Left renal cortex interstitium (tissue), 4 donors: ENCODE data around the gene RFNG. TPM values are rescaled to one million over a fixed set of nuclear protein-coding genes. Genes with fewer than 3 reads are reported as not detected.
"Not testable (repeated sequence)": the region's sequence is repeated elsewhere in the genome, so short reads cannot be mapped to it uniquely, and the experiment has no call there.

Source experiments
- DNase-seq, 4 donors: peaks; one replicate each; pipeline ENCODE4 v3.0.0-alpha.2; 2013; ENCODE audit warnings: low read depth in 4 of 4, low spot score in 2 of 4, missing footprints in 1 of 4
- polyA plus RNA-seq, 4 donors: library from polyadenylated mRNA; unstranded; fragments of 120-200 nt; gene quantifications; one replicate each; pipeline ENCODE4 v1.2.1, GENCODE V29; 2013; ENCODE audit not compliant: insufficient read length in 4 of 4

Gene RFNG
- polyA plus RNA-seq, 4 donors = 38.2 to 67.5 (median 52.2) TPM

DNA sequence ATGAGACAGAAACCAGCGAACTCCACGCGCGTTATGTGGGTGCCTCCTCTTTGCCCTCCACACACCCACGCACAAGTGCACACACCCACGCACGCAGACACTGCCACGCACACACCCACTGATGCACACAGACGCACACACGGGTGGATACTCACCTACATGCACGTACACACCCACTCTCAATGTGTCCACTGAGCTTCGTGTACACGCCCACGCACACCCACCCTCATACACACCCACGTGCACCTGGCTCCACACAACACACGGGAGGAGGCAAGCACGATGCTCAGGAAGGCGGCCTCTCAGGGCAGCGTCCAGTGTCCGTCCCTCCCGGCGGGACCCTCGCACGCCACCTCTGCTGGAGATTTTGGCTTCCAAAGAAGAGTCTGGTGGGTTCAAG is 4.2 kb downstream of the RFNG start:
- no peak for DNase-seq

DNA sequence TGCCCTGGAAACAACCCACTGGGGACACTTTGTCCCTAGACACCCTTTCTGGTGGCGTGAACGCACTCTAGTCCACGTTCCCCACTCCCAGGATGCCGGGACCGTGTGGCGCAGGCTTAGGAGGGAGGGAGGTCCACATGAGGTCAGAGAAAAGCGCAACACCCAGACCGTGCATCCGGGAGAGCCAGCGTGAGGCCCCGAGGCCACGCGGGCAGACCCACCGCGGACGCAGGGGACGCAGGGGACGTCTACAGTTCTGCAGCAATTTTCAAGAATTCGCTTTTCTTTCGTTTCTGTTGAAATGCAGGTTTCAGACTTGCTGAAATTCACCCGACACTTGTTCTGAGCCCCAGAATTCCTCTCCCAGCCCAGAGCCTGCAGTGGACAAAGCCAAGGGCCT is 4.7 kb downstream of the RFNG start:
- DNase-seq = no peak

DNA sequence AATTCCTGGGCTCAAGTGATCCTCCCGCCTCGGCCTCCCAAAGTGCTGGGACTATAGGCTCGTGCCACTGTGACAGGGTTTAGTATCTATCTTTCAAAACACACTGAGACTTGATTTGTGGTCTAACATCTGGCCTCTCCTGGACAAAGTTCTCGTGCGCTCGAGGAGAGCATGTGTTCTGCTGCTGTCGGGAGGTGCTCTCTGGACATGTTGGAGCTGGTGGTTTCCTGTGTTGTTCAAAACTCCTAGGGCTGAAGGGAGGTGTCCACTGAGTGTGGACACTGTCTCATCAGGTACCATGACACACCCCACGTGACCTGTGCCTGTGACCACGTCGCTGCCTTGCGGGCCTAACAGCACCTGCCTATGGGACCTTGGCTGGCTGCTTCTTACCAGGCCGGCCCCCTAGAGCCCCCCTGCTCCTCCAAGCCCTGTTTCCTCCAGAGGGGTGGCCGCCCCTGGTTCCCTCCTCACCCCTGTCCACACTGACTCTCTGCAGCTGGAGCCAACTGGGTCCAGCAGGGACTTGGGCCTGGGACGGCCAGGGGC is 5.6 kb downstream of the RFNG start:
- no peak for DNase-seq

DNA sequence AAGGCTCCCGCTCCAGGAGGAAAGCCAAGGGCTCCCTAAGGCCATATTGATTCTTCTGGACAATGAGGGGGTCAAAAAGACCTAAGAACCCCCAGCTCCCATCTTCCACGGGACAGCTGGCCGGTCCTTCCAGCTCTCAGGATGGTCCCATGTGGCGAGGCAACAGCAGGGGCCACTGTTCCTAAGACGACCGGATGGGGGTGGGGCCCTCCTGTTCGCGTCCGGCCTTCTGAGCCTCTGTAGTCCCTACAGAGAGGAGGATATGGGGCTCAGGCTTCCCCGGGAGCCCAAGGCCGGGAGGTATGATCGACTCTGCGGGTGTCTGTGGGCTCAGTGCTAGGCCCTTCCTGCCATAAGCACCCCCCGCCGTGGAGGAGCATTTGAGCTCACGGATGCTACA is 8.1 kb downstream of the RFNG start:
- DNase-seq = no peak

DNA sequence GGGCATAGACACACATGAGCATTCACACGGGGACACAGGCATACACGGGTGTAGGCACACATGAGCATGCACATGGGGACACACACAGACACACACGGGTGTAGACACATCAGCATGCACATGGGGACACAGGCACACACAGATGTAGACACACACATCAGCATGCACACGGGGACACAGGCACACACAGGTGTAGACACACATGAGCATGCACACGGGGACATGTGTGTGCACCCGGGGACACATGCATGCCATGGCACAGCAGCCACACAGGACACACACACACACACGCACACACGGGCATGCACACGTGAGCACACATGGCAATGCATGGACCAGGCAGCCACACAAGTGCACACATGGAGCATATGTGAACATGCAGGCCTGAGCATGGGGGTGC is 9.0 kb downstream of the RFNG start:
- no peak for DNase-seq

DNA sequence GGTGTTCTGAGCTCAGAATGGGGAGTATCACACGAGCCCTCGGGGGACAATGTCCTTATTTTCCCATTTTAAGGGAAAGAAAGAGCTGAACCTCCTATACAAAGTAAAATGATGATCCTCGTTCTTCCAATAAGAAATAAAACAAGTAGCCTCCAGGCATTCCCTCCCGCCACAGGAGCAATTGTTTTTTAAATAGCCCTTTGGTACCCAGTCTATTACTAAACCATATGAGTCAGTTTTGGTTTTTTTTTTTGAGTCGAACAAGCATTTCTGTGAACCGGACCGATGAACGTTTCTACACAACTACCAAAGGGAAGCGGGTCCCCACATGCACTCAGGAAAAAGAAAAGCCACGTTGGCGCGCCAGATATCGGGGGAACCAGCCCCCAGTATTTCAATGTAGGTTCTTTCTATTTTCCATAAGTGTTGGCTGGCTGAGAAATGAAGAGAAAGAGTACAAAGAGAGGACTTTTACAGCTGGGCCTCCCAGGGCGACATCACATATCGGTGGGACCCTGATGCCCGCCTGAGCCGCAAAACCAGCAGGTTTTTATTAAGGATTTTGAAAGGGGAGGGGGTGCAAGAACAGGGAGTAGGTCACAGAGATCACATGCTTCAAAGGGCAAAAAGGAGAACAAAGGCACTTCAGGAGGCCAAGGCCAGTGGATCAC is 10.3 kb downstream of the RFNG start:
- DNase-seq = no peak

DNA sequence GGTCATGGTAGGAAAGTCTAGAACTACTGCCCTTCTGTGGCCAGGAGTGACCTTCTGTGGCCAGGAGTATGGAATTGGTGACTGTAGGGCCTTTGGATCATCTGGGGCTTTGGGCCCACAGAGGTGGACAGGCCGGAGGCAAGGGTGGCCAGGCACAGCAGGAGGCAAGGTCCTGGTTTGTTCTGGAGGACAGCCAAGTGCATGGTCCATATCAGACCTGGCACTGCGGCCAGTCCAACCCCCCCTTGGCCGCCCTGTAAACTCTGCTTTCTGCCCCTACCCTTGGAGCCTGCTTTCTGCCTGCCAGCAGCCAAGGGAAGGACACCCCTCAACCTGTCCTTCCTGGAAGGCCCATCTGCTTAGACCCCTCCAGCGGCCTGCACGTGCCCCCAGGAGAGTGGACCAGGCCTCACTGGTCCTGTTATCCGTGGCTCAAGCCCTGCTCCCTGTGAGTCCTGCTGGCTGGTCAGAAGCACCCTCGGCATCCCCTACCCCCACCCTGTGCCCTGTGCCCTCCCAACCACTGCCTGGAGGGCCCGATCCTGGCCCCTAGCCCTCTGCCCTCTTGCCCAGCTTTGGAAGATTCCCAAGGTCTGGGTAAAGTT is 11.8 kb downstream of the RFNG start:
- DNase-seq = no peak

DNA sequence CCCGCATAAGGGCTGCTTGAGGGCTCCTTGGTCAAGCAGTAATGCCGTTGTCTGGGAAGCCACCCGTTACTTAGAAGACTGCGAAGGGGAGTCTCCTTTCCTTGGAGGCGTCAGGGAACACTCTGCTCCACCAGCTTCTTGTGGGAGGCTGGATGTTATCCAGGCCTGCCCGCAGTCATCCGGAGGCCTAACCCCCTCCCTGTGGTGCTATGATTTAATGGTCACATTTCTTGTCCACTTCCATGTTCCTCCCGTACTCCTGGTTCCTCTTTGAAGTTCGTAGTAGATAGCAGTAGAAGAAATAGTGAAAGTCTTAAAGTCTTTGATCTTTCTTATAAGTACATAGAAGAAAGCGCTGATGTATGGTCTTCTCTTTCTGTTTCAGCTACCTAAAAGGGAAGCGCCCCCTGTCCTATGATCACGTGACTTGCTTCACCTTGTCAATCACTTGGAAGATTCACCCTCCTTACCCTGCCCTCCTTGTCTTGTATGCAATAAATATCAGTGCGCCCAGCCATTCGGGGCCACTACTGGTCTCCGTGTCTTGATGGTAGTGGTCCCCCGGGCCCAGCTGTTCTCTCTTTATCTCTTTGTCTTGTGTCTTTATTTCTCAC is 12.7 kb downstream of the RFNG start:
- not testable (repeated sequence) for DNase-seq

DNA sequence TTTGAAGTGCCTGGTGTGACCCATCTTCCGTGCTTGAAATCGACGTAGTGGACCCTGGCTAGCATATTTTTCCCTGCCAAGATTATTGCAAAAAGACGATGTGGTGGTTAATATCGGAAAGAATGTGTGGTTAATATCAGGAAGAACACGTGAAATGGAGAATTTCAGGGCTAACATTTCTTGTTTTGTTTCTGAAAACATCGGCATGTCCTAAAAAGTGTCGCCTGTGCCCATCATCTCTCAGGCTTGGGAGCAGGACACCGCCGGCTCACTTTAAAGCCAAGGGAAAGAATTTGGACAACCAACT is 13.8 kb downstream of the RFNG start:
- DNase-seq = no peak

DNA sequence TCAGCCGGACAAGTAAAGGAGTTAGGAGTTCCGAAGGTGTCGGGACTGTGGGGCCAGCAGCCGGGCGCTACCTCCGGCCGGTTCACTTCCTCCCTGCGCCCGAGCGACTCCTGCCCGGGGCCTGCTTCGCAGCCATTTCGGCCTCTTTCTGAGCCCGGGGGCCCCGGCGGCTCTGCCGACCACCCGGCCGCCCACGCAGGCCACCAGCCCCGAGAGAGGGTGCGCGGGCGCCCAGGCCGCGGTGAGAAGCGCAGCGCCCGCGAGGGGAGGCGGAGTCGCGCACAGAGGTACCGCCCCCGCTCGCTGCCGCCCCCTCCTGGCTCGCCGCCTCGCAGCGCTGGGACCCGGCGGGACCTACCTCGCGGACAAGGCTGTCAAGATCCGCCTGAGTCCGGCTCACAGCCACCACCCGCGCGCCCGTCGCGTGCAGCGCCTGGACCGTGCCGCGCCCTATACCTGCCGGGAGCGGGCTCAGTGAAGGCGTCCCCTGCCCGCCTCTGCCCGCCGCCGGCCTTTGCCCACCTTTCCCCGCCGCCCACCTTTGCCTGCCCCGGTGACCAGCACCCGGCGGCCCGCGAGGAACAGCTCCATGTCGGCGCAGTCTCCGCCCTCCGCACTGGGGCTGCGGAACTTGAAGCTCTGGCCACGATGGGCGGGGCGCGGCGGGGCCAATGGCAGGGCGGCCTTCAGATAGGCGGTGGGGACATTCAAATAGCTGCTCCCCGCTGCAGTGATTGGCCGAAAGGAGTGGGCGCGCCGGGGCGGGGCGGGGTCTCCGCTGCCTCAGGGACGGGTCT is 14.3 kb downstream of the RFNG start, which contains the start of gene DCXR:
Gene DCXR, minus strand, starts transcription at position 606 of the 797 bp plus-strand sequence. Its CDS starts 15 bp downstream, at position 591.
- DNase-seq = peak; percentile 84 to 91 (median 88)

DNA sequence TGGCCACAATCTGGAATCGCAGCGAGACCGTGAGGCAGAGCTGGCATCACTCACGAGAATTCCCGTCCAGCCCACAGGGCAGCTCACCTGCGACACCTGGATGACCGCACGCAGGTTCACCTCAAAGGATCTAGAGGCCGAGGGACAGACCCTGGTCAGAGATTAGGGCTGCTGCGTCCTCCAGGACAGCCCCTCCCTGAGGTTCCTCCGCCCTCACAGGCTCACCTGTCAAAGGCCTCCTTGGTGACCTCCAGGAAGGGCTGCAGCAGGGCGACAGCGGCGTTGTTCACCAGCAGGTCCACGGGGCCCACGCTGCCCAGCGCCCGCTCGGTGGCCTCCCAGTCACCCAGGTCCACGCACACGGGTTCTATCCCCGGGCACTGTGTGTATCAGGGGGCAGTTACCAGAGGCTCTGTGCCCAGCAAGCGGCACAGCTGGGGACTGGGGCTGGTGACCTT is 14.9 kb downstream of the RFNG start:
- DNase-seq = no peak

DNA sequence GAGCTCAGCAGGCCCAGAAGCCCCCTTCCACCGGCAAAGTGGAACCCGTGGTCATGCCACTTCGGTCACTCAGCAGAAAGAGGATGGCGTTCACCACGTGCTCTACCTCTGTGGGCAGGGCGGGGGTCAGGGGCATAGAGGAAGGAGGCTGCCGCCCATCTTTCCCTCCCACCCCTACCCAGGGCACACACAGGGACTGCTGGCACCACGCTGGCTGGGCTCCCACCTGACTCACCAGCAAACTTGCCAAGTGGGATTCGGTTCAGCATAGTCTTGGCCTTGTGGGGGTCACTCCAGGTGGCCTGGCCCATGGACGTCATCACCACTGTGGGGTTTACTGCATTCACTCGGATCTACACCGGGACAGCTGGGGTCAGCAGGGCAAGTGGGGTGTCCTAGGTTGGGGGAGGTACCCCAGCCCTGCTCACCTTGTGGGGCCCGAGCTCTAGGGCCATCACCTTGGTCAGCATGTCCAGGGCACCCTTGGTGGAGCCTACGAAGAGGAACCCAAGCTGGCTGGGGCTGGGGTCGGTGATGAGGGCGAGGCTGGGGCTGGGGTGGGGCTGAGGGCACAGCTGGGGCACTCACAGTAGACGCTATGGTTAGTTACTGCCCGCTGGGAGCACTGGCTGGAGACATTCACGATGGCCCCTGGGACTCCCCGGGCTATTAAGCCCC is 15.5 kb downstream of the RFNG start:
- DNase-seq = no peak

DNA sequence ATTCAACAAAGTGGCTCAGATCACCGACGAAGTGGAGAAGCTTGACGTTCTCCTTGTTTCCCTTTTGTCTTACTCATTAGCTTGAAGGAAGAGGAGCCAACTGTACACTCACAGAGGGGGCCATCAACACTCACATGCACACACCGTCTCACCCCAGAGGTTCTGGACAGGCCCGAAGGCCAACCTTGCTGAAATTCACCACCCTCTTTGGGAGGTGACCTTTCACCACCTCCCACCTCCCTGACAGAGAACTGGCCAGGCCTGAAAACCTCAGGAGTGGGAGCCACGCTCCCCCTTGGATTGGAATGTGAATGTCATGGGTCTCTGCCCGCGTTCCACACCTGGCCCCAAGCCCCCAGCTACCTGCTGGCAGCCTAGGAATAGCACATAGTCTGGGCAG is 16.1 kb downstream of the RFNG start:
- no peak for DNase-seq

DNA sequence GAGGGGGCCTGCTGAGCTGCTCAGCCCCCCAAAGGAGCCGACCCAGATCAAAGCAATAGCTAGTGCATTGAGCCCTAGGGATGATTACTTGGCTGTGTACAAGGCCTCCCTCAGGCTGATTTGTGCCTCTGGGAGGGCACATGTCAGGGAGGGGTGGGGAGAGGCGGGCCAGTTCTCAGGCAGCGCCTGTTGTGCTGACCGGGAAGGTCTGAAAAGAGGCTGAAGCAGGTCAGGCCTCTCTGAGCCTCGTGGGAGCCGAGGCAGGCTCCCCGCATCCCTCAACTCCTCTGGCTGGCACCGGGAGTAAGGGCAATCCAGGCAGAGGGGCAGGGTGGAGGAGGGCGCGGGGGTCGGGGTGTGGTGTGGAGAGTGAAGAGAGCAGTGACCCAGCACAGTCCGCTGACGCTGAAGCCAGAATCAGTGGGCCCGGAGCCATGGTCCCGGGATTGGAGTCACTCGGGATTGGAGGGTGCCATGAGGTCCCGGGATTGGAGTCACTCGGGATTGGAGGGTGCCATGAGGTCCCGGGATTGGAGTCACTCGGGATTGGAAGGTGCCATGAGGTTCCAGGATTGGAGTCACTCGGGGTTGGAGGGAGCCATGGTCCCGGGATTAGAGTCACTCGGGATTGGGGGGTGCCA is 17.1 kb downstream of the RFNG start:
- DNase-seq = no peak

DNA sequence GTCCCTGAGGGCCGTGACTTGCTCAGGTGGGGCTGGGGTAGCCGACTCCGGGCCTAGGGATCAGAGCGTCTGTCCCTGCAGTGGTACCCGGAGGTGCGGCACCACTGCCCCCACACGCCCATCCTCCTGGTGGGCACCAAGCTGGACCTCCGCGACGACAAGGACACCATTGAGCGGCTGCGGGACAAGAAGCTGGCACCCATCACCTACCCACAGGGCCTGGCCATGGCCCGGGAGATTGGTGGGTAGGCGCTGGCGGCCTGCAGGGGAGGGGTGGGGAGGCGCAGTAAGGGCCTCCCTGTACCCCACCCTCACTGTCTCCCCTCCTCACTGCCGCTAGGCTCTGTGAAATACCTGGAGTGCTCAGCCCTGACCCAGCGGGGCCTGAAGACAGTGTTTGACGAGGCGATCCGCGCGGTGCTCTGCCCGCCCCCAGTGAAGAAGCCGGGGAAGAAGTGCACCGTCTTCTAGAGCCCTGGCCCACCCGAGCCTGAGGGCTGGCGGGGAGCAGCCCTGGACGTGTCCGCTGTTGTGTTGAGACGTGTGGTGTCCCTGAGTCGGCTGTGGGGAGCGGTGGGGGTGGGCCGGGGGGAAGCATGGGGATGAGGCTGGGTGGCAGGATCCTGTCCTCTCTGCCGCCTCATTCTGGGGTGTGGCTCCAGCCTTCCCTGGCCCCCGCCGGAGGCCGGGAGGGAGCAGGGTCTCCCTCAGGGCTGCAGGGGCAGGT is 18.1 kb downstream of the RFNG start:
- no peak for DNase-seq

DNA sequence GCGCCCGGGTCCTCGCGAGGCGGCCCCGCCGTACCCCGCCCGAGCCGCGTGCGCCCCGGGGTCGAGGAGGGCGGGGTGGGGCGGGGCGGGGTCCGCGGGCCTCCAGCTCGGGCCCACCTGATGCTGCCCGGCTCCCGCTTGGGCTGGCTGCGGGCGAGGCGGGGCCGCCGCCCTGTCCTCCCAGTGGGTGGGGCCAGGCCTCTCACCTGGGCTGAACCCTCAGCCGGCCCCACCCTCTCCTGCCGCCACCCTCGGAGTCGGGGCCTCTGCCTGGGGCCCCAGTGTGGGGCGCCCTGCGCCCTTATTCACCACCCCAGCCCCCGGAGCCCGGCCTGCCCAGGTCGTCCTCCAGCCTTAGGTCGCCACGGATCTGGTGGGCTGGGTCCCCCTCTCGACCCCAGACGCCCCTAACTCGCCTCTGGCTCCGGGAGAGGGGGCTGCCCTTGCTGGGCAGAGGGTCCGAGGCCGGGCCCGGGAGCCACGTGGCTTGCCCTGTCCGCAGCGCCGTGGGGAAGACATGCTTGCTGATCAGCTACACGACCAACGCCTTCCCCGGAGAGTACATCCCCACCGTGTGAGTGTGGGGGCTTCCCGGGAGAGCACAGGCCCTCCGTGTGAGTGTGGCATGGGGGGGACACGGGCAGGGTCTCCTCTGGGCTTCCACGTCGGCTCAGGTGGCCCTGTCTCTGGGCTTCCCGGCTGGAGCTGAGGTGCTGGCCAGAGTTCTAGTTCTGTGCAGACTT is 19.6 kb downstream of the RFNG start:
- no peak for DNase-seq

DNA sequence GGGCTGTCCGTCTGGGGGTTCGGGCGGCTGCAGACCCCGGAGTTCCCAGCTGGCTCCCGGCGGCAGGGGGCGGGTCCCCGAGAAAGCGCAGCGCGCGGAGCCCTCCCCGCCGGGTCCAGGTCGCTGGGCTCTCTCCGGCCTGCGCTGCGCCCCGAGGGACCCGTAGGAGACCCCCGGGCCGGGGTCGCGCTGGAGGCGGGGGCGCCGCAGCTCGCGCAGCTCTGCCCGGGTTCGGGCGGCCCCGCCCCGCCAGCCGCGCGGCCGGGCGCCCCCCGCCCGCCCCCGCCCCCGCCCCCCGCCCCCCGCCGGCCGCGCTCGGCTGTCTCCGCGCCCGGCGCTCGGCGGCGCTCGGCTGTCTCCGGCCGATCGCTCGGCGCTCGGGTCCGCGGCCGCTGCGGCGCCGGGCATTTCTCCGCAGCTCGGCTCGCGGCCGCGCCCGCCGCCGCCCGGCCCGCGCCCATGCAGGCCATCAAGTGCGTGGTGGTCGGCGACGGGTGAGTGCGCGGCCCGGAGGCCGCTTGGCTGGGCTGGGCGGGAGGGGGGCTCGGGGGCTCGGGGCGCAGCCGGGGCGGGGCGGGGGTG is 20.2 kb downstream of the RFNG start, which contains the start of gene RAC3:
Gene RAC3, plus strand, starts transcription at position 376 of the 582 bp plus-strand sequence. Its CDS starts 84 bp downstream, at position 460.
- DNase-seq = no peak
